ENCODE data around the gene FIZ1. TPM values are rescaled to one million over a fixed set of nuclear protein-coding genes. Genes with fewer than 3 reads are reported as not detected.

The FIZ1 gene
- total and polyA plus RNA-seq, 2 donors from 2014 or later: 11.9 to 17.9 TPM

- TF ChIP-seq CTCF (IDR thresholded peaks at IDR 0.05; ENCODE audit: borderline replicate concordance, extremely low read depth, insufficient read depth): no peak
- no peaks in the 10 kb centered on the region for H3K4me1 ChIP-seq (ENCODE audit: control insufficient read depth in 2 of 3, insufficient read depth in 2 of 3, low read depth in 1 of 3, low read length in 3 of 3)
- no peak overlapping the region for H3K27ac ChIP-seq (ENCODE audit: low read depth in 2 of 2, low read length in 2 of 2)
- no peak for FAIRE-seq
- no peak overlapping the region for H3K9ac ChIP-seq (ENCODE audit: low read length in 3 of 3)
- no peaks in the 10 kb centered on the region for H3K9me3 ChIP-seq (ENCODE audit: control insufficient read depth in 2 of 3, insufficient read depth in 1 of 3, low read length in 3 of 3)
- H3K4me3 ChIP-seq (ENCODE audit: low read length in 3 of 3): no peak overlapping the region
- no peaks in the 10 kb centered on the region for H3K36me3 ChIP-seq (ENCODE audit: control insufficient read depth in 2 of 3, insufficient read depth in 3 of 3, low read length in 3 of 3)
- intact Hi-C loops (cut with DNase I): loop anchor here (10.0 kb wide), 1 partner anchor 349 kb away; no protein-coding TSS in a partner anchor
- H3K27me3 ChIP-seq (ENCODE audit: control insufficient read depth, insufficient read depth, low read length): no peaks in the 10 kb centered on the region
- DNase-seq: peak in 1 of 5 donors; percentile 76
Measured at GRCh38 chr19:55613930-55614710, 14.8 kb upstream of the FIZ1 start.

- Histone ChIP-seq H3K4me3 (ENCODE audit: low read length in 3 of 3) (no peak overlapping the region), H3K9ac (ENCODE audit: low read length in 3 of 3) (no peak overlapping the region), H3K36me3 (ENCODE audit: control insufficient read depth in 2 of 3, insufficient read depth in 3 of 3, low read length in 3 of 3) (no peaks in the 10 kb centered on the region), H3K4me1 (ENCODE audit: control insufficient read depth in 2 of 3, insufficient read depth in 2 of 3, low read depth in 1 of 3, low read length in 3 of 3) (no peaks in the 10 kb centered on the region), H3K27me3 (ENCODE audit: control insufficient read depth, insufficient read depth, low read length) (no peaks in the 10 kb centered on the region), H3K9me3 (ENCODE audit: control insufficient read depth in 2 of 3, insufficient read depth in 1 of 3, low read length in 3 of 3) (no peaks in the 10 kb centered on the region), H3K27ac (ENCODE audit: low read depth in 2 of 2, low read length in 2 of 2) (no peak overlapping the region)
- FAIRE-seq (no peak), DNase-seq (no peak)
- intact Hi-C loops (cut with DNase I): loop anchor here (10.0 kb wide), 1 partner anchor 349 kb away; no protein-coding TSS in a partner anchor
- no peak for TF ChIP-seq CTCF (IDR thresholded peaks at IDR 0.05; ENCODE audit: borderline replicate concordance, extremely low read depth, insufficient read depth)
Measured at GRCh38 chr19:55613396-55613795, 14.1 kb upstream of the FIZ1 start.

- no peaks in the 10 kb centered on the region for H3K4me1 ChIP-seq (ENCODE audit: control insufficient read depth in 2 of 3, insufficient read depth in 2 of 3, low read depth in 1 of 3, low read length in 3 of 3)
- H3K4me3 ChIP-seq (ENCODE audit: low read length in 3 of 3): no peak overlapping the region
- peaks cover 0 to under 1% (median 0%) of the 10 kb centered on the region in 3 donors for H3K36me3 ChIP-seq (ENCODE audit: control insufficient read depth in 2 of 3, insufficient read depth in 3 of 3, low read length in 3 of 3)
- no peak for DNase-seq
- no peak overlapping the region for H3K27ac ChIP-seq (ENCODE audit: low read depth in 2 of 2, low read length in 2 of 2)
- intact Hi-C loops (cut with DNase I): loop anchor here (10.0 kb wide), 1 partner anchor 347 kb away; no protein-coding TSS in a partner anchor
- TF ChIP-seq CTCF (IDR thresholded peaks at IDR 0.05; ENCODE audit: borderline replicate concordance, extremely low read depth, insufficient read depth): no peak
- no peaks in the 10 kb centered on the region for H3K27me3 ChIP-seq (ENCODE audit: control insufficient read depth, insufficient read depth, low read length)
- H3K9me3 ChIP-seq (ENCODE audit: control insufficient read depth in 2 of 3, insufficient read depth in 1 of 3, low read length in 3 of 3): no peaks in the 10 kb centered on the region
- H3K9ac ChIP-seq (ENCODE audit: low read length in 3 of 3): peak overlapping the region in 1 of 3 donors; percentile 17
- FAIRE-seq: no peak
Measured at GRCh38 chr19:55611983-55612645, 12.8 kb upstream of the FIZ1 start.
